Measurements from ENCODE around the gene ABI1. TPM values are rescaled to one million over a fixed set of nuclear protein-coding genes. Genes with fewer than 3 reads are reported as not detected.

Gene ABI1
- polyA plus RNA-seq, 2 donors = 36.8 to 42.8 TPM

DNA sequence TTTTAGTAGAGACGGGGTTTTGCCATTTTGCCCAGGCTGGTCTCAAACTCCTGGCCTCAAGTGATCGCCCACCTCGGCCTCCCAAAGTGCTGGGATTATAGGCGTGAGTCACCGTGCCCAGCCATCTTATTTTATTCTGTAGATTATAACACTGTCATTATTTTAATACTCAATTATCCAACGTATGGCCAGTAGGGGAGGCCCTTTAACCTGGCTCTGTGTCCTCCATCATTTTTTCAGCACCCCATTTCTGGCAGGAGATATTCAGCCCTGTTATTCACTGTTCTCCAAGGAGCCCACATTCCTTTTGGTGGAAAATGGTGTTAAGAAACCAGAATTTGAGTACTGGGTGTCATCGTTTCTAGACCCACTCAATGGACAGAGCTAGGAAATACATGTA, 131.8 kb downstream of the ABI1 start:
- Histone ChIP-seq H3K4me1 (ENCODE audit: control insufficient read depth in 2 of 2, insufficient read depth in 2 of 2, low read length in 1 of 2) (no peaks in the 10 kb centered on the region), H3K27me3 (ENCODE audit: control insufficient read depth in 1 of 2, insufficient read depth in 2 of 2, low read length in 2 of 2) (no peaks in the 10 kb centered on the region)

DNA sequence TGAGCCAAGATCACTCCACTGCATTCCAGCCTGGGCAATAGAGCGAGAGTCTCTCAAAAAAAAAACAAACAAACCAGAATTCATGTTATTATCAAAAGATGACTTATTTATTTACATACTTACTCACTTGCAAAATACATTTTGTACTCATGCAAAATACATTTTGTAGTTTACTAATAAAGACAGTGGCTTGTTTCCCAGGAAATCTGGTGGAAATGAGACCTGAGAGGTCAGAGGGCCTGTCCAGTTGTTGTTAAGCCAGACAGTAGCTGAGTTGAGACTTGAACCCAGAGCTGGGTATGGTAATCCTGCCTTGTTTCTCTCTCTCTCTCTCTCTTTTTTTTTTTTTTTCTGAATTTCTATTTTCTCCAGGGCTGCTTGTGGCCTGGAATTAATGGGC, 133.8 kb downstream of the ABI1 start:
- WGBS, 2 donors = 97 to 100% methylated on average over 1 of the region's 1 CpG
- H3K4me3 ChIP-seq (ENCODE audit: low read depth in 1 of 2, low read length in 2 of 2) = no peak overlapping the region
- H3K9me3 ChIP-seq (ENCODE audit: control insufficient read depth in 2 of 2, insufficient read depth in 1 of 2, low read depth in 1 of 2, low read length in 1 of 2) = no peaks in the 10 kb centered on the region
- peaks cover 4 to 9% of the 10 kb centered on the region in 2 donors for H3K36me3 ChIP-seq (ENCODE audit: control insufficient read depth in 2 of 2, insufficient read depth in 2 of 2, low read length in 1 of 2)
- no peaks in the 10 kb centered on the region for H3K4me1 ChIP-seq (ENCODE audit: control insufficient read depth in 2 of 2, insufficient read depth in 2 of 2, low read length in 1 of 2)
- H3K27me3 ChIP-seq (ENCODE audit: control insufficient read depth in 1 of 2, insufficient read depth in 2 of 2, low read length in 2 of 2) = no peaks in the 10 kb centered on the region
- H3K27ac ChIP-seq (ENCODE audit: low read depth in 2 of 2, low read length in 1 of 2) = no peak overlapping the region

More for the DNA sequence above, 131.8 kb downstream of the ABI1 start:
- Histone ChIP-seq H3K36me3 (ENCODE audit: control insufficient read depth in 2 of 2, insufficient read depth in 2 of 2, low read length in 1 of 2) (peaks cover 0 to 7% of the 10 kb centered on the region in 2 donors), H3K9me3 (ENCODE audit: control insufficient read depth in 2 of 2, insufficient read depth in 1 of 2, low read depth in 1 of 2, low read length in 1 of 2) (no peaks in the 10 kb centered on the region), H3K27ac (ENCODE audit: low read depth in 2 of 2, low read length in 1 of 2) (no peak overlapping the region), H3K4me3 (ENCODE audit: low read depth in 1 of 2, low read length in 2 of 2) (no peak overlapping the region)
- 89 to 90% methylated on average over 7 of the region's 7 CpGs for WGBS, 2 donors

DNA sequence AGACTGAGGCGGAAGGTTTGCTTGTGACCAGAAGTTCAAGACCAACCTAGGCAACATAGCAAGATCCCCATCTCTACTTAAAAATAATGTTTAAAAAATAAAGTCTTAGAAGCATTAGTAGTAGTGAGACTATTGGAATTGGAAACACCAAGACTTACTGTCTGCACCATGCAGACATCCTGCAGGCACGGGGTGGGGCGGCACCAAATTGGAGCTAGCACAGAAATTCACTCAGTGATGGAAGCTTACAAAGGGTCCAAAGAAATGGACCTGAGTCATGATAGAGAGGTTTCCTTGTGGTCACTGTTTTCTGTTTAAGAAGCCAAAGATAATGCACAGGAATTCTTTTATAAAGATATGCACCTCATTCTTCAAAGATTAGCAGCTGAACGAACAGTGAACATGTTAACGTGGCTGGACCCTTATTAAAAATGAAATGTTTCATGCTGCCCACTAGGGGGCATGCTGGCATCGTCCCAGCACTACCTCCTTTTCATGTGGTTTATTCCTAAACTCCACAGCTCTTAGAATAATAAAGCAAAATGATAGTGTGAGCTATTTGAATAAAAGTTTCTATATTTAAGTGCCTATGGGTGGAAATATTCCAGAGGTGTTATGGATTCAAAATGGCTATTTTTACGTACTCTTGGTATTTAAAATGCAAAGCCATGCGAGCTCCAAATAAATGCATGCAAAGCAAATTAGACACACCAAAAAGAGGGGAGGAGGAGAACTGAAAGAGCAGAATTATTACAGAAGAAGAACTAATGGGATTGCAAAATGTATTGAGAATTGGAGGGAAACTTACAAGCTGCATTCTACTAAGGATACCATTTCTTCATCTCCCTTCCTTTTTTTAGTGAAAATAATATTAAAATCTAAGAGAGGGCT, 134.7 kb downstream of the ABI1 start:
- no peaks in the 10 kb centered on the region for H3K4me1 ChIP-seq (ENCODE audit: control insufficient read depth in 2 of 2, insufficient read depth in 2 of 2, low read length in 1 of 2)
- H3K36me3 ChIP-seq (ENCODE audit: control insufficient read depth in 2 of 2, insufficient read depth in 2 of 2, low read length in 1 of 2) = peaks cover 4 to 10% of the 10 kb centered on the region in 2 donors
- H3K27ac ChIP-seq (ENCODE audit: low read depth in 2 of 2, low read length in 1 of 2) = no peak overlapping the region
- H3K9me3 ChIP-seq (ENCODE audit: control insufficient read depth in 2 of 2, insufficient read depth in 1 of 2, low read depth in 1 of 2, low read length in 1 of 2) = no peaks in the 10 kb centered on the region
- no peak overlapping the region for H3K4me3 ChIP-seq (ENCODE audit: low read depth in 1 of 2, low read length in 2 of 2)
- WGBS, 2 donors = 53 to 57% methylated on average over 8 of the region's 8 CpGs
- H3K27me3 ChIP-seq (ENCODE audit: control insufficient read depth in 1 of 2, insufficient read depth in 2 of 2, low read length in 2 of 2) = no peaks in the 10 kb centered on the region

DNA sequence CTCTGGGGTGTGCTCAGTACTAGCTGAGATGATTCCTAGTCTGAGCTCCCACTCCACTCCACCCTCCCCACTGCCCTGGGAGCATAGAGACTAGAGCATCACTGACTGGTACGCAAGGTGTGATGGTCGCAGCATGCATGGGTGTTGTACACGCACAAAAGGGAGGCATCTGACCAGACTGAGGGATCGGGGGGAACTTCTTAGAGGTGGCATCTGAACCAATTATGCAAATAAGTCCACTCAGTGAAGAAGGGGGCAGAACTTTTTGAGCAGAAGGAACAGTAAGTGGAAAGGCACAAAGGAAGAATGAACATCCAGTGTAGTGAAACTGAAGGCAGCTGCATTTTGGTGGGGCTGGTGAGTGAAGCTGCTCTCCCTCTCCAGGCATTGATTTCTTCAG, 137.7 kb downstream of the ABI1 start:
- Histone ChIP-seq H3K4me1 (ENCODE audit: control insufficient read depth in 2 of 2, insufficient read depth in 2 of 2, low read length in 1 of 2) (no peaks in the 10 kb centered on the region), H3K4me3 (ENCODE audit: low read depth in 1 of 2, low read length in 2 of 2) (no peak overlapping the region), H3K9me3 (ENCODE audit: control insufficient read depth in 2 of 2, insufficient read depth in 1 of 2, low read depth in 1 of 2, low read length in 1 of 2) (no peaks in the 10 kb centered on the region), H3K27me3 (ENCODE audit: control insufficient read depth in 1 of 2, insufficient read depth in 2 of 2, low read length in 2 of 2) (no peaks in the 10 kb centered on the region), H3K27ac (ENCODE audit: low read depth in 2 of 2, low read length in 1 of 2) (no peak overlapping the region), H3K36me3 (ENCODE audit: control insufficient read depth in 2 of 2, insufficient read depth in 2 of 2, low read length in 1 of 2) (peaks cover 4 to 10% of the 10 kb centered on the region in 2 donors)
- WGBS, 2 donors = 83 to 97% methylated on average over 4 of the region's 4 CpGs

DNA sequence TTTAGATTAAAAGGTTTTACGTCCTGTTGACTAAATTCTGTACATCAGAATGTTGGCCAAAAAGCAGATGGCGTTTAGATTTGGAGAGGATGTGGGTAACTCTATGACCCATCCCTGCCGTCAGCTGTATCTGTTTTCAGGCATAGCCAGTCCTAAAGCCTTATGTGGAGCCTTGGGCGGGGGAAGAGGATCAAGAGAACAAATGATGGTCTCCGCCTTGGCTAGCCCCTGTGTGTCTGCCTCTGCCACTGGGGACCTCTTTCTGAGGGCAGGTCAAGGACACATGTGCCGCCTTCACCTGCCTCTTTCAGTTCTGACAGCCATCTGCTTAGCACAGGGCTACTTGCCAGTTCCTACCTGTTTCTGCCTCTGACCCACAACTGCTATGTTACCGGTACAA, 139.2 kb downstream of the ABI1 start:
- H3K27me3 ChIP-seq (ENCODE audit: control insufficient read depth in 1 of 2, insufficient read depth in 2 of 2, low read length in 2 of 2) = no peaks in the 10 kb centered on the region
- H3K36me3 ChIP-seq (ENCODE audit: control insufficient read depth in 2 of 2, insufficient read depth in 2 of 2, low read length in 1 of 2) = peaks cover 6 to 10% of the 10 kb centered on the region in 2 donors
- H3K4me3 ChIP-seq (ENCODE audit: low read depth in 1 of 2, low read length in 2 of 2) = no peak overlapping the region
- H3K27ac ChIP-seq (ENCODE audit: low read depth in 2 of 2, low read length in 1 of 2) = no peak overlapping the region
- H3K4me1 ChIP-seq (ENCODE audit: control insufficient read depth in 2 of 2, insufficient read depth in 2 of 2, low read length in 1 of 2) = no peaks in the 10 kb centered on the region
- 82 to 91% methylated on average over 7 of the region's 7 CpGs for WGBS, 2 donors
- H3K9me3 ChIP-seq (ENCODE audit: control insufficient read depth in 2 of 2, insufficient read depth in 1 of 2, low read depth in 1 of 2, low read length in 1 of 2) = no peaks in the 10 kb centered on the region

DNA sequence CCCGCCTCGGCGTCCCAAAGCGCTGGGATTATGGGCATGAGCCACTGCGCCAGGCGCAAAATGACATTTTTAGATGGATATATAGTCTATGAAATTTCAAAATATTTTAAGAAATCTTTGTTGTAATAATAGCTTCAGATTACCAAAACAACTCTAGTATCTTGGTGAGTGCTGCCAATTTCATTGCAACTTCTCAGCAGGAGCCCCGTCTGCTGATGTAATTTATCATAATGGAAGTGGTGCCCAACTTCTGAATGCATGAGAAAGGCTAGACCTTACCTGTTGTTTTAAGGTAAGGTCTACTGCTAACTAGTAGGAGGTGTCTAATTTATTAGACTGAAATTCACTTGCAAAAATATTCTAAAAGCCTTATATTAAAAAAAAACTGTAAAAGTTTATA, 143.3 kb downstream of the ABI1 start:
- 88 to 93% methylated on average over 7 of the region's 7 CpGs for WGBS, 2 donors
- H3K36me3 ChIP-seq (ENCODE audit: control insufficient read depth in 2 of 2, insufficient read depth in 2 of 2, low read length in 1 of 2) = peaks cover 3 to 10% of the 10 kb centered on the region in 2 donors
- H3K4me3 ChIP-seq (ENCODE audit: low read depth in 1 of 2, low read length in 2 of 2) = no peak overlapping the region
- no peaks in the 10 kb centered on the region for H3K4me1 ChIP-seq (ENCODE audit: control insufficient read depth in 2 of 2, insufficient read depth in 2 of 2, low read length in 1 of 2)
- H3K27me3 ChIP-seq (ENCODE audit: control insufficient read depth in 1 of 2, insufficient read depth in 2 of 2, low read length in 2 of 2) = no peaks in the 10 kb centered on the region
- no peak overlapping the region for H3K27ac ChIP-seq (ENCODE audit: low read depth in 2 of 2, low read length in 1 of 2)
- H3K9me3 ChIP-seq (ENCODE audit: control insufficient read depth in 2 of 2, insufficient read depth in 1 of 2, low read depth in 1 of 2, low read length in 1 of 2) = no peaks in the 10 kb centered on the region

DNA sequence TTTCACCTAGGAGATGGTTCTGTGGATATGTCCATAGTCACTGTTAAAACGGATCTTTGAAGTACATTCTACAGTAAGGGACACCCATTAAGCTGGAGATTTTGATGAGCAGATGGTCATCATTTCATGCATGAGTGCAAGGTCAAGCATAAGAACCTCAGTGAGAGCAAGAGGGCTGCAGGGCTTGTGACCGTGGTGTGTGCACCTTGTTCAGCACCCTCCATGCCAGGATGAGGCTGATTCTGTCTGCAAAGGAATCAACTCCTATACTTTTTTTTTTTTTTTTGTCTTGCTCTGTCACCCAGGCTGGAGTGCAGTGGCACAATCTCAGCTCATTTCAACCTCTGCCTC, 145.6 kb downstream of the ABI1 start:
- Histone ChIP-seq H3K27me3 (ENCODE audit: control insufficient read depth in 1 of 2, insufficient read depth in 2 of 2, low read length in 2 of 2) (no peaks in the 10 kb centered on the region), H3K4me1 (ENCODE audit: control insufficient read depth in 2 of 2, insufficient read depth in 2 of 2, low read length in 1 of 2) (no peaks in the 10 kb centered on the region), H3K4me3 (ENCODE audit: low read depth in 1 of 2, low read length in 2 of 2) (no peak overlapping the region), H3K9me3 (ENCODE audit: control insufficient read depth in 2 of 2, insufficient read depth in 1 of 2, low read depth in 1 of 2, low read length in 1 of 2) (no peaks in the 10 kb centered on the region), H3K27ac (ENCODE audit: low read depth in 2 of 2, low read length in 1 of 2) (no peak overlapping the region), H3K36me3 (ENCODE audit: control insufficient read depth in 2 of 2, insufficient read depth in 2 of 2, low read length in 1 of 2) (peaks cover 0 to 13% of the 10 kb centered on the region in 2 donors)
- 88 to 90% methylated on average over 2 of the region's 2 CpGs for WGBS, 2 donors

DNA sequence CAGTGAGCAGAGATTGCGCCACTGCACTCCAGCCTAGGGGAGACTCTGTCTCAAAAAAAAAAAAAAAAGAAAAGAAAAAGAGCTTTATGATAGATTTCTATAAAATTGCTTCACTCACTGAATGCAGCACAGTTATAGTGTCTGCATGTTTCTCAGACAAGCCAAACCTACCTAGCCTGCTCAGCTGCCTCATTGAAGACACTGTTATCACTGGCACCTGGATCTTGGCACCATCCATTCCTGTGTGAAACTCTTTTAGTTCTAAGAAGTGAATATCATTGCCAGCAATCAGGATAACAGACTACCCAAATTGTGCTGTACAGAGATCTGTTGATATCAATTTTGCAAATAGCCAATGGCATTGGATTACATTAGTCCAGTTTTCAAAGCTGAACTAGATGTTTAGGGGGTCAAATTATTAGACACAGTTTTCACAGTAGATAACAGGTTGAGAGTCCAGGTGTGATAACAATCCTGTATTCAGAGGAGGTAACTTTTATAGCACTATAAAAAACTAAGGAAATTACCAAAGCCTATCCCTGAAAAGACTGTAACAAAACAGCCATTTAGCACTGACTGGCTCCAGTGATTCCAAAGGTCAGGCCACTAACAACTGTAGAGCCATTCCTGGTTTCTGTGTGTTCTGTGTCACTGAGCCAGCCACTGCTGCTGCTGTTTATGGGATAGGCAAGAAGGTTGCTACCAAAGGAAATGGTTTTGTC, 146.2 kb downstream of the ABI1 start:
- H3K27me3 ChIP-seq (ENCODE audit: control insufficient read depth in 1 of 2, insufficient read depth in 2 of 2, low read length in 2 of 2) = no peaks in the 10 kb centered on the region
- 83 to 100% methylated on average over 1 of the region's 1 CpG for WGBS, 2 donors
- H3K4me1 ChIP-seq (ENCODE audit: control insufficient read depth in 2 of 2, insufficient read depth in 2 of 2, low read length in 1 of 2) = no peaks in the 10 kb centered on the region
- H3K27ac ChIP-seq (ENCODE audit: low read depth in 2 of 2, low read length in 1 of 2) = no peak overlapping the region
- H3K36me3 ChIP-seq (ENCODE audit: control insufficient read depth in 2 of 2, insufficient read depth in 2 of 2, low read length in 1 of 2) = peaks cover 0 to 13% of the 10 kb centered on the region in 2 donors
- no peak overlapping the region for H3K4me3 ChIP-seq (ENCODE audit: low read depth in 1 of 2, low read length in 2 of 2)
- no peaks in the 10 kb centered on the region for H3K9me3 ChIP-seq (ENCODE audit: control insufficient read depth in 2 of 2, insufficient read depth in 1 of 2, low read depth in 1 of 2, low read length in 1 of 2)

DNA sequence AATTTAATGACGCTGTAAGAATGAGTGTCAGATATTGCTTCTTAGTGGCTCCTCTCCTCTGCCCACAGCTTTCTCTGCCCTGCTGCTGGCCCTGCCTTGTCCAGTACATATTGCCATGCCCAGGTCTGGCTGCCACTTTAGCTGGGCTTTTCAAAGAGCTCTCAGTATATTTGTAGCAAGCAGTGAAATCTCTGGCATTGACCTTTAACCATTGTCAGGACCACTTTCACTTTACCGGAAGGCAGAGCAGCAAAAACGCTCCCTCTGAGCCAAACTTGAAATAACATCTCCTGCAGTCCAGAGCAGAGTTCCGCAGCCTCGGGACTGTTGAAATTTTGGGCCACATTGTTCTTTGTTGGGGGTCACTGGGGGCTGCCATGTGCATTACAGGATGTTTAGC, 149.4 kb downstream of the ABI1 start:
- no peaks in the 10 kb centered on the region for H3K9me3 ChIP-seq (ENCODE audit: control insufficient read depth in 2 of 2, insufficient read depth in 1 of 2, low read depth in 1 of 2, low read length in 1 of 2)
- no peak overlapping the region for H3K27ac ChIP-seq (ENCODE audit: low read depth in 2 of 2, low read length in 1 of 2)
- H3K36me3 ChIP-seq (ENCODE audit: control insufficient read depth in 2 of 2, insufficient read depth in 2 of 2, low read length in 1 of 2) = peaks cover 11 to 19% of the 10 kb centered on the region in 2 donors
- no peak overlapping the region for H3K4me3 ChIP-seq (ENCODE audit: low read depth in 1 of 2, low read length in 2 of 2)
- H3K4me1 ChIP-seq (ENCODE audit: control insufficient read depth in 2 of 2, insufficient read depth in 2 of 2, low read length in 1 of 2) = peaks cover 0 to 3% of the 10 kb centered on the region in 2 donors
- WGBS, 2 donors = 82 to 92% methylated on average over 5 of the region's 5 CpGs
- H3K27me3 ChIP-seq (ENCODE audit: control insufficient read depth in 1 of 2, insufficient read depth in 2 of 2, low read length in 2 of 2) = no peaks in the 10 kb centered on the region
